Neural progenitor cell (in vitro differentiated cells): ENCODE data around the gene ANO4. TPM values are rescaled to one million over a fixed set of nuclear protein-coding genes. Genes with fewer than 3 reads are reported as not detected.

ENCODE experiments used
- DNase-seq: peaks from one replicate; pipeline ENCODE4 v3.0.0-alpha.2; 2016; ENCODE audit warnings: low spot score
- H2AFZ ChIP-seq: fragments of 200-600 bp; sonication (generic); replicated peaks from 2 replicates; pipeline ENCODE4 v1.6.1; 2016; ENCODE audit warnings: antibody characterized with exemption
- H3F3A ChIP-seq: fragments of 200-600 bp; sonication (generic); 2 replicates; pipeline ENCODE4 v1.6.1; 2016; ENCODE audit warnings: antibody characterized with exemption, low read depth
- H3K27ac ChIP-seq: fragments of 200-600 bp; sonication (generic); 2 replicates; pipeline ENCODE4 v1.5.1; 2016; ENCODE audit warnings: mild to moderate bottlenecking
- H3K27me3 ChIP-seq: fragments of 200-600 bp; sonication (generic); 2 replicates; pipeline ENCODE4 v1.6.1; 2016; ENCODE audit warnings: mild to moderate bottlenecking, moderate library complexity
- H3K36me3 ChIP-seq: fragments of 200-600 bp; sonication (generic); 2 replicates; pipeline ENCODE4 v1.5.1; 2016
- H3K4me1 ChIP-seq: fragments of 200-600 bp; sonication (generic); 2 replicates; pipeline ENCODE4 v1.6.1; 2016; ENCODE audit warnings: mixed run types
- H3K4me2 ChIP-seq: fragments of 200-600 bp; sonication (generic); 2 replicates; pipeline ENCODE4 v1.6.1; 2016
- H3K4me3 ChIP-seq: fragments of 200-600 bp; sonication (generic); 2 replicates; pipeline ENCODE4 v1.5.1; 2016
- H3K79me2 ChIP-seq: fragments of 200-600 bp; sonication (generic); 2 replicates; pipeline ENCODE4 v1.6.1; 2016; ENCODE audit warnings: low read depth
- H3K9ac ChIP-seq: fragments of 200-600 bp; sonication (generic); 2 replicates; pipeline ENCODE4 v1.6.1; 2016
- H3K9me3 ChIP-seq: fragments of 200-600 bp; sonication (generic); 2 replicates; pipeline ENCODE4 v1.5.1; 2016; ENCODE audit warnings: low read depth
- H4K20me1 ChIP-seq: fragments of 200-600 bp; sonication (generic); 2 replicates; pipeline ENCODE4 v1.6.1; 2016; ENCODE audit warnings: low read depth
- H3K27ac Mint-ChIP-seq: 3 replicates; pipeline ENCODE4 v1.8.0; 2021; ENCODE audit warnings: mixed read lengths
- H3K27me3 Mint-ChIP-seq: 2 replicates; pipeline ENCODE4 v1.8.0; 2022; ENCODE audit warnings: low read depth, mild to moderate bottlenecking, inconsistent platforms, moderate library complexity, mixed read lengths; ENCODE audit not compliant: insufficient read depth
- H3K36me3 Mint-ChIP-seq: 3 replicates; pipeline ENCODE4 v1.8.0; 2021; ENCODE audit warnings: mixed read lengths
- H3K4me1 Mint-ChIP-seq: 3 replicates; pipeline ENCODE4 v1.8.0; 2021; ENCODE audit warnings: mixed read lengths
- H3K4me3 Mint-ChIP-seq: 3 replicates; pipeline ENCODE4 v1.8.0; 2021; ENCODE audit warnings: mild to moderate bottlenecking, moderate library complexity, mixed read lengths
- H3K9me3 Mint-ChIP-seq: 3 replicates; pipeline ENCODE4 v1.8.0; 2020; ENCODE audit warnings: mixed read lengths
- CTCF ChIP-seq: fragments of 200-600 bp; sonication (generic); IDR thresholded peaks from 2 replicates; pipeline ENCODE4 v1.5.1; 2017; ENCODE audit warnings: antibody characterized with exemption, mild to moderate bottlenecking
- EZH2 ChIP-seq: fragments of 200-600 bp; sonication (generic); IDR thresholded peaks from 2 replicates; pipeline ENCODE4 v1.6.1; 2017; ENCODE audit warnings: antibody characterized with exemption, mild to moderate bottlenecking, moderate library complexity
- EZH2phosphoT487 ChIP-seq: fragments of 200-600 bp; sonication (generic); IDR thresholded peaks from 2 replicates; pipeline ENCODE4 v1.6.1; 2017; ENCODE audit warnings: antibody characterized with exemption
- total RNA-seq: library from RNA; depleted of rRNA; stranded (reverse); fragments of >200 nt; gene quantifications from 2 replicates; pipeline ENCODE4 v1.2.3, GENCODE V29; 2015; ENCODE audit warnings: low replicate concordance

ANO4 gene
- total RNA-seq, 1 donor from 2014 or later: not detected

DNA sequence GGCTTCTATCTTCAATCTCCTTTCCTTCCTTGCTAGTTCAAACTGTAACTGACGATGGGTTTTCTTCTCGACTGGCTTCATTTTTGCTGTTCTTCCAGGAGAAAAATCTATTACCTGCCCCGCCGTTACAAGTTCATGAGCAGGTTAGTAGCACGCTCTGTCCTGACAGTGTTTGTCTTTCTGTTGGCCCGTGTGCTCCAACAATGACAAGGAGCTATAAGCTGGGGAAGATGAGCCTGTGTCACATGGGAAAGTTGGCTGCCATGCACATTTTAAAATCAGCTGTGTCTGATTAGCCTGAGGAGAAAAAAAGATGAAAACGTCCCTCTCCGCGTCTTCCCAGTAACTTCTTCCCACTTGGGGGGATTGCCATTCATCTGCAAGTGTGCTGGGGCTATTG lies 180.2 kb downstream of the ANO4 start:
- no peak overlapping the region for H3K27ac Mint-ChIP-seq
- no peak overlapping the region for H3K4me2 ChIP-seq
- H3K79me2 ChIP-seq: no peaks in the 10 kb centered on the region
- no peak overlapping the region for H3K9ac ChIP-seq
- peaks cover 4% of the 10 kb centered on the region for H3K27me3 Mint-ChIP-seq
- H3K9me3 Mint-ChIP-seq: no peaks in the 10 kb centered on the region
- H4K20me1 ChIP-seq: no peaks in the 10 kb centered on the region
- H3K4me3 Mint-ChIP-seq: no peak overlapping the region
- no peak for TF ChIP-seq CTCF
- TF ChIP-seq EZH2phosphoT487: no peak
- no peak for TF ChIP-seq EZH2
- no peaks in the 10 kb centered on the region for H3K36me3 Mint-ChIP-seq
- DNase-seq: no peak
- no peaks in the 10 kb centered on the region for H3K36me3 ChIP-seq
- no peaks in the 10 kb centered on the region for H3K9me3 ChIP-seq
- no peak overlapping the region for H3K4me3 ChIP-seq
- peaks cover 7% of the 10 kb centered on the region for H3K4me1 ChIP-seq
- peaks cover 5% of the 10 kb centered on the region for H3K4me1 Mint-ChIP-seq
- no peak overlapping the region for H3K27ac ChIP-seq
- no peaks in the 10 kb centered on the region for H3F3A ChIP-seq
- H3K27me3 ChIP-seq: no peaks in the 10 kb centered on the region
- H2AFZ ChIP-seq: no peak overlapping the region

- no peak overlapping the region for H3K27ac Mint-ChIP-seq
- Histone ChIP-seq H3K4me2 (no peak overlapping the region), H4K20me1 (no peaks in the 10 kb centered on the region), H2AFZ (no peak overlapping the region), H3K36me3 (no peaks in the 10 kb centered on the region), H3F3A (no peaks in the 10 kb centered on the region), H3K9ac (no peak overlapping the region), H3K4me3 (no peak overlapping the region), H3K79me2 (no peaks in the 10 kb centered on the region), H3K27ac (no peak overlapping the region), H3K4me1 (peaks cover 3% of the 10 kb centered on the region), H3K9me3 (no peaks in the 10 kb centered on the region), H3K27me3 (no peaks in the 10 kb centered on the region)
- peaks cover 4% of the 10 kb centered on the region for H3K27me3 Mint-ChIP-seq
- no peaks in the 10 kb centered on the region for H3K4me1 Mint-ChIP-seq
- DNase-seq: no peak
- no peaks in the 10 kb centered on the region for H3K36me3 Mint-ChIP-seq
- TF ChIP-seq CTCF (no peak), EZH2 (no peak), EZH2phosphoT487 (no peak)
- H3K9me3 Mint-ChIP-seq: no peaks in the 10 kb centered on the region
- no peak overlapping the region for H3K4me3 Mint-ChIP-seq
Observed at GRCh38 chr12:100976735-100977134, 182.2 kb downstream of the ANO4 start.

GRCh38 chr12:100980856-100981255 lies 186.3 kb downstream of the ANO4 start:
- Mint-ChIP-seq H3K4me1 (peaks cover 3% of the 10 kb centered on the region), H3K9me3 (no peaks in the 10 kb centered on the region), H3K36me3 (no peaks in the 10 kb centered on the region), H3K27ac (no peak overlapping the region), H3K27me3 (peaks cover 4% of the 10 kb centered on the region), H3K4me3 (no peak overlapping the region)
- TF ChIP-seq EZH2: no peak
- TF ChIP-seq CTCF: no peak
- TF ChIP-seq EZH2phosphoT487: no peak
- Histone ChIP-seq H3K36me3 (no peaks in the 10 kb centered on the region), H3K27ac (no peak overlapping the region), H3K79me2 (no peaks in the 10 kb centered on the region), H3K9me3 (no peaks in the 10 kb centered on the region), H4K20me1 (no peaks in the 10 kb centered on the region), H2AFZ (no peak overlapping the region), H3K4me1 (no peaks in the 10 kb centered on the region), H3K4me2 (no peak overlapping the region), H3K9ac (no peak overlapping the region), H3K4me3 (no peak overlapping the region), H3F3A (no peaks in the 10 kb centered on the region), H3K27me3 (no peaks in the 10 kb centered on the region)
- DNase-seq: no peak
